Mesendoderm (in vitro differentiated cells): ENCODE results near the gene RIPK3. TPM values are rescaled to one million over a fixed set of nuclear protein-coding genes. Genes with fewer than 3 reads are reported as not detected.
A peak's percentile ranks its signal among the peaks of the same experiment; 100 is the strongest.
"Not testable (repeated sequence)": the region's sequence is repeated elsewhere in the genome, so short reads cannot be mapped to it uniquely, and the experiment has no call there.

Experiments used
- DNase-seq: peaks from one replicate; pipeline ENCODE4 v3.0.0; 2013
- H2AK5ac ChIP-seq: 2 replicates; pipeline ENCODE4 v1.6.1; 2013; ENCODE audit warnings: low read length, inconsistent platforms
- H2BK120ac ChIP-seq: 2 replicates; pipeline ENCODE4 v1.6.1; 2013; ENCODE audit warnings: low read depth, mild to moderate bottlenecking, low read length, moderate library complexity, mixed read lengths
- H2BK15ac ChIP-seq: replicated peaks from 2 replicates; pipeline ENCODE4 v1.6.1; 2013; ENCODE audit warnings: low read depth, mild to moderate bottlenecking, moderate library complexity
- H2BK5ac ChIP-seq: 2 replicates; pipeline ENCODE4 v1.6.1; 2013; ENCODE audit warnings: low read length, inconsistent platforms
- H3K18ac ChIP-seq: 2 replicates; pipeline ENCODE4 v1.6.1; 2013; ENCODE audit warnings: mild to moderate bottlenecking, low read length, mixed read lengths
- H3K23ac ChIP-seq: one replicate; pipeline ENCODE4 v1.6.1; 2013; ENCODE audit warnings: low read length
- H3K27ac ChIP-seq: 2 replicates; pipeline ENCODE4 v1.5.1; 2013; ENCODE audit warnings: low read depth, mild to moderate bottlenecking, inconsistent platforms, low read length, moderate library complexity
- H3K27me3 ChIP-seq: 2 replicates; pipeline ENCODE4 v1.6.1; 2013; ENCODE audit warnings: low read length, control low read depth, mild to moderate bottlenecking, inconsistent platforms; ENCODE audit not compliant: insufficient read depth, poor library complexity
- H3K36me3 ChIP-seq: 2 replicates; pipeline ENCODE4 v1.6.1; 2013; ENCODE audit warnings: low read length, inconsistent platforms; ENCODE audit not compliant: control insufficient read depth, insufficient read depth
- H3K4ac ChIP-seq: one replicate; pipeline ENCODE4 v1.6.1; 2013; ENCODE audit warnings: low read depth, mild to moderate bottlenecking, low read length, moderate library complexity
- H3K4me1 ChIP-seq: 2 replicates; pipeline ENCODE4 v1.6.1; 2013; ENCODE audit warnings: low read depth, low read length, inconsistent platforms; ENCODE audit not compliant: control insufficient read depth
- H3K4me2 ChIP-seq: 2 replicates; pipeline ENCODE4 v1.6.1; 2013; ENCODE audit warnings: low read length
- H3K4me3 ChIP-seq: 2 replicates; pipeline ENCODE4 v1.5.1; 2013; ENCODE audit warnings: mild to moderate bottlenecking, low read length
- H3K56ac ChIP-seq: one replicate; pipeline ENCODE4 v1.6.1; 2013; ENCODE audit warnings: low read length
- H3K79me1 ChIP-seq: 2 replicates; pipeline ENCODE4 v1.6.1; 2013; ENCODE audit warnings: low read length, inconsistent platforms
- H3K79me2 ChIP-seq: 2 replicates; pipeline ENCODE4 v1.6.1; 2013; ENCODE audit warnings: mild to moderate bottlenecking, low read length; ENCODE audit not compliant: control insufficient read depth, insufficient read depth
- H3K9ac ChIP-seq: 2 replicates; pipeline ENCODE4 v1.6.1; 2013; ENCODE audit warnings: low read length, inconsistent platforms
- H4K5ac ChIP-seq: one replicate; pipeline ENCODE4 v1.6.1; 2013; ENCODE audit warnings: low read length
- H4K8ac ChIP-seq: one replicate; pipeline ENCODE4 v1.6.1; 2013; ENCODE audit warnings: low read depth, mild to moderate bottlenecking, control low read depth, low read length, moderate library complexity
- WGBS: extraction: QIAGEN DNeasy Blood & Tissue Kit; methylation state at CpG from one replicate; pipeline ENCODE4 v1.1.7; 2013; ENCODE audit warnings: low lambda C conversion rate, missing lambda C conversion rate; ENCODE audit not compliant: insufficient coverage; ENCODE audit errors: extremely low coverage; 5-methylcytosine and 5-hydroxymethylcytosine counted together
- polyA plus RNA-seq, 2 experiments: library from polyadenylated mRNA; stranded (reverse); fragments of 200-250 nt; gene quantifications; one replicate each; pipeline ENCODE4 v1.2.3, GENCODE V29; 2013

The RIPK3 gene
- 0.04 TPM for polyA plus RNA-seq (2013, experiment 1 of 2)
- 0.11 TPM for polyA plus RNA-seq (2013, experiment 2 of 2)

DNA sequence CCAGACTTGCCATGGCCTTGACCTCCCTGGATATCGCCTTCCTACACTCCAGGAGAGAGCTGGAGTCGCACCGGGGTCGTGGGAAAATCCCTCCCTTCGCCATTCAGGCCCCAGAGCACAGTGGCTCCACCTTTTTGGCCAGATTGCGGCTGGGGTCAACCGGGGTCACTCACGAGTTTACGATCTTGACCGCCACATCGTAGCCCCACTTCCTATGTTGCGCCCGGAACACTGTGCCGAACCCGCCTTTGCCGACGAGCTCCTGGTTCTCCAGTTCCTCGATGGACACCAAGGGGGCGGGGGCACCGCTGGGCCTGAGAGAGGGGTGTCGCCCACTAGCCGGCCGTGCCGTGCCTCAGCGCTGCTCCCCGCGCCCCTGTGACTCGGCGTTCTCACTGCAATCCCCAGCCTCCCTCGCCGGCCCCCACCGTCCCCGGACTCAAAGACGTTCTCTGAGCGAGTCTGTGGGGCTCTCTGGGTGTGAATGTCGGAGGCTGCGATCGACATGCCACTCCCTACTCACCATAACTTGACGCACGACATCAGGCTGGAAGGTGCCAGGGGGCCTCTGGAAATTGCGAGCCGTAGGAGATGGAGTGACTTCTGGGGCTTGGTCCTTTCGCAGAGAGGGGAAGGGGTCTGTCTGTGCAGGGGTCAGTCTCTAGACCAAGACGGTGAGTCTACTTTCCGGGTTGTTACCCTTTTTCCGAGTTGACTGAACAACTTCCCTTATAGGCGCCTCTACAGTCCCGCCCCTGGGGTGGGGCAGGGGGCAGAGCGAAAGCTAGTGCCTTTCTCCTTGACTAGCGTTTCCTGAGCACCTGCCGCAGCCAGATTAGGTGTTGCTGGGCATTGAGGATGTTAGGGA lies at the start of gene RIPK3:
RIPK3 (minus strand) TSS at position 708 of the 868 bp plus-strand sequence; CDS start at position 543, 165 bp downstream.
- Histone ChIP-seq H3K27me3 (peaks cover 47% of the 10 kb centered on the region), H3K79me1 (no peaks in the 10 kb centered on the region)
- no CpG with 5 or more reads among the region's 51 CpGs for WGBS

DNA sequence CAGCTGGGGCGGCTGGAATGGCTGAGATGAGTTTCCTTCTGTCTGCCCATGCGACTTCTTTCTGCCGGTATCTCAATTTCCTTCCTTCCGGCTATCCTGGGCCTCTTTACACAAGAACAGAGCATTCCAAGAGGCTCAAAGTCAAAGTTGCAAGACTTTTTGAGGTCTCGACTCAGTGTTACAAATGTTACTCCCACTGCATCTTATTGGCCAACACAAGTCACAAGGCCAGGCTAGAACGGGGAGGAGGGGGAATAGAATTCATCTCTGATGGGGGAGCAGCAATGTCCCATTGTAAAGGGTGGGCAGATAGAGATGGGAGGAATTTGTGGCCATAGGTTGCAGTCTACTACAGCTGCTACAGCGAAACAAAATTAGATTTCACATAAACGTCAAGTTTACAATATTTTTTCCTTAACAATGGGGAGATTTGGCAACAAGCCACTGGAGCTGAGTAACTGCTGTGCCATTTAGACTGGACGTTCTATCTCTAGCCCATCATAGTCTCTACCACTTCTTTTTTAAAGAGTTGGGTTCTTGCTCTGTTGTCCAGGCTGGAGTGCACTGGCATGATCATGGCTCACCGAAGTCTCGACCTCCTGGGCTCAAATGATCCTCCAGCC lies 49.5 kb upstream of the RIPK3 start:
- Histone ChIP-seq H3K9ac (no peak overlapping the region), H3K79me1 (no peaks in the 10 kb centered on the region), H3K79me2 (no peaks in the 10 kb centered on the region), H2BK5ac (no peak overlapping the region), H3K18ac (no peak overlapping the region), H3K27me3 (no peaks in the 10 kb centered on the region), H4K8ac (no peak overlapping the region), H3K4ac (no peak overlapping the region), H3K36me3 (no peaks in the 10 kb centered on the region), H3K4me2 (no peak overlapping the region), H3K56ac (no peak overlapping the region), H3K23ac (no peak overlapping the region), H3K27ac (no peak overlapping the region), H2BK15ac (no peak overlapping the region), H2BK120ac (no peak overlapping the region), H3K4me1 (no peaks in the 10 kb centered on the region), H4K5ac (no peak overlapping the region), H2AK5ac (no peak overlapping the region), H3K4me3 (no peak overlapping the region)
- peak; percentile 37 for DNase-seq
- WGBS, result no CpG with 5 or more reads among the region's 11 CpGs

More for the DNA sequence above, at the start of gene RIPK3:
- Histone ChIP-seq H3K4me3 (peak within 1 kb of the TSS; percentile 41), H2BK15ac (no peak within 1 kb of the TSS), H3K18ac (no peak within 1 kb of the TSS), H3K4ac (no peak within 1 kb of the TSS), H2AK5ac (no peak within 1 kb of the TSS), H3K27ac (no peak within 1 kb of the TSS), H3K4me1 (peaks cover 2% of the 10 kb centered on the region), H3K4me2 (peak within 1 kb of the TSS; percentile 83), H2BK120ac (no peak within 1 kb of the TSS), H3K36me3 (no peaks in the 10 kb centered on the region), H3K79me2 (no peaks in the 10 kb centered on the region), H3K23ac (no peak within 1 kb of the TSS), H3K9ac (peak within 1 kb of the TSS; percentile 34), H3K56ac (peak within 1 kb of the TSS; percentile 73), H4K5ac (no peak within 1 kb of the TSS), H2BK5ac (no peak within 1 kb of the TSS), H4K8ac (no peak within 1 kb of the TSS)
- DNase-seq, result no peak

DNA sequence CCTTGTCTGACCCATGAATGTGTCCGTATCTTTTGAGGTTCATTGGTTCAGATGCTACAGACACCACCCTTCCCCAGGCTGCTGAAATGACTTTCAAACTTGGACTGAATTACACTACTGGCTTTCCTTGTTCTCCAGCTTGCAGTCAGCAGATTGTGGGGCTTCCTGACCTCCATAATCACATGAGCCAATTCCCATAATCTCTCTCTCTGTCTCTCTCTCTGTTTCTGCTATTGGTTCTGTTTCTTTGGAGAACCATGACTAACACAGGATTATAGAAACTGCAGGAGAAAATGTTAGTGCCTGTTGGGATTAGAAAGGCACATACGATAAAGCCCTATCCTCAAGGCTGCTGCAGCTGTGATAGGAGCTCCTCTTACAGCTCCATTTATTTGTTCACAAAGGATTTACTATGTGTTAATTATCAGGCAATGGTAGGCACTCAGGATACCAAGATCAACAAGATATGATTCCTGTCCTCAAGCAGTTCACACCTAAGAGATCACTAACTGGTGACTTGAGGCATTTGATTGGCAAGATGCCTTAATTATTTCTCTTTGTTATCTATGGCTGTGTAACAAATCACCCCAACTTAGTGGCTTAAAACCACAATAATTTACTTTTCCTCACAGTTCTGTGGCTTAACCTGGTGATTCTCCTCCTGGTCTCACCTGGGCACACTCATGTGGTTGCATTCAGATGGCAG lies 48.8 kb upstream of the RIPK3 start:
- no peak overlapping the region for H2BK120ac ChIP-seq
- H3K4ac ChIP-seq, result no peak overlapping the region
- no peak overlapping the region for H3K9ac ChIP-seq
- H3K4me2 ChIP-seq, result no peak overlapping the region
- H3K27ac ChIP-seq, result no peak overlapping the region
- peak; percentile 77 for DNase-seq
- WGBS, result no CpG with 5 or more reads among the region's 2 CpGs
- no peak overlapping the region for H2AK5ac ChIP-seq
- no peak overlapping the region for H2BK15ac ChIP-seq
- H3K79me2 ChIP-seq, result no peaks in the 10 kb centered on the region
- no peaks in the 10 kb centered on the region for H3K4me1 ChIP-seq
- no peaks in the 10 kb centered on the region for H3K27me3 ChIP-seq
- no peak overlapping the region for H4K5ac ChIP-seq
- H4K8ac ChIP-seq, result no peak overlapping the region
- H3K79me1 ChIP-seq, result no peaks in the 10 kb centered on the region
- no peak overlapping the region for H2BK5ac ChIP-seq
- H3K23ac ChIP-seq, result no peak overlapping the region
- H3K56ac ChIP-seq, result no peak overlapping the region
- H3K18ac ChIP-seq, result no peak overlapping the region
- H3K4me3 ChIP-seq, result no peak overlapping the region
- no peaks in the 10 kb centered on the region for H3K36me3 ChIP-seq

DNA sequence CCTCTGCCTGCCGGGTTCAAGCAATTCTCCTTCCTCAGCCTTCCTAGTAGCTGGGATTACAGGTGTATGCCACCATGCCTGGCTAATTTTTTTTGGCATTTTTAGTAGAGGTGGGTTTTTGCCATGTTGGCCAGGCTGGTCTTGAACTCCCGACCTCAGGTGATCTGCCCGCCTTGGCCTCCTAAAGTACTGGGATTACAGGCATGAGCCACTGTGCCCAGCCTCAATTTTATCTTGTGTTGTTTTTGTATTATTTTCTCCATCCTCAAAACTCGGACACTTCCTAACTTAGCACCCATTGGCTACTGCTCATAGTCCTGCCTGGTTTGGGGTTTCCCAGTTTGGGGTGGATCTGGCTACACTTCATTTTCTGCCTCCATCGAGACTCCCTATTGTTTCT lies 47.8 kb upstream of the RIPK3 start:
- not testable (repeated sequence) for H3K4ac ChIP-seq, H3K79me2 ChIP-seq, H3K4me1 ChIP-seq, H3K4me3 ChIP-seq, H2BK15ac ChIP-seq, H3K18ac ChIP-seq, H4K8ac ChIP-seq, DNase-seq, H3K36me3 ChIP-seq, H3K9ac ChIP-seq, H3K27me3 ChIP-seq, H3K27ac ChIP-seq, H3K56ac ChIP-seq, H3K4me2 ChIP-seq, H2BK5ac ChIP-seq, H3K23ac ChIP-seq, H2BK120ac ChIP-seq, H4K5ac ChIP-seq, H3K79me1 ChIP-seq, H2AK5ac ChIP-seq
- no CpG with 5 or more reads among the region's 5 CpGs for WGBS

DNA sequence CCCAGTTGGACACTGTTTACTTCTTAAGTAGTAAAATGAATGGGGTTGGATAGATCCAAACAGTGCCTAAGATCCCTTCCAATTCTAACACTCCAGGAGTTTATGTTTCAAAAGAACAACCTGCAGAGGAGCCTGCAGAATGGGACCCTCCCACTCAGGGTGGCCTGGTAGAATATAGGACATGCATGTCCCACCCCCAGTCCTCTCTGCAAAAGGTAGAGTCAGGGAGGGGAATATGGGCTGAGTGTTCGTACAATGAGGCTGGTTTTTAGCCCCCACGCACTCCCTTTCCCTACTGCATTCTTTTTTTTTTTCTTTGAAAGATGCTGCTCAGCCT lies 47.2 kb upstream of the RIPK3 start:
- Histone ChIP-seq H2BK15ac (no peak overlapping the region), H2AK5ac (no peak overlapping the region), H3K18ac (no peak overlapping the region), H3K36me3 (no peaks in the 10 kb centered on the region), H3K79me2 (no peaks in the 10 kb centered on the region), H4K8ac (no peak overlapping the region), H3K9ac (no peak overlapping the region), H2BK120ac (no peak overlapping the region), H3K27me3 (no peaks in the 10 kb centered on the region), H3K79me1 (no peaks in the 10 kb centered on the region), H3K4ac (no peak overlapping the region), H3K27ac (no peak overlapping the region), H3K4me3 (no peak overlapping the region), H2BK5ac (no peak overlapping the region), H4K5ac (no peak overlapping the region), H3K56ac (no peak overlapping the region), H3K4me1 (no peaks in the 10 kb centered on the region), H3K23ac (no peak overlapping the region), H3K4me2 (no peak overlapping the region)
- no peak for DNase-seq
- WGBS, result no CpG with 5 or more reads among the region's 2 CpGs
